ENCODE measurements around the gene ATP6V1C2. TPM values are rescaled to one million over a fixed set of nuclear protein-coding genes. Genes with fewer than 3 reads are reported as not detected.

Gene ATP6V1C2
- total RNA-seq, 1 experiment from 2014 or later, result 2.0 TPM

DNA sequence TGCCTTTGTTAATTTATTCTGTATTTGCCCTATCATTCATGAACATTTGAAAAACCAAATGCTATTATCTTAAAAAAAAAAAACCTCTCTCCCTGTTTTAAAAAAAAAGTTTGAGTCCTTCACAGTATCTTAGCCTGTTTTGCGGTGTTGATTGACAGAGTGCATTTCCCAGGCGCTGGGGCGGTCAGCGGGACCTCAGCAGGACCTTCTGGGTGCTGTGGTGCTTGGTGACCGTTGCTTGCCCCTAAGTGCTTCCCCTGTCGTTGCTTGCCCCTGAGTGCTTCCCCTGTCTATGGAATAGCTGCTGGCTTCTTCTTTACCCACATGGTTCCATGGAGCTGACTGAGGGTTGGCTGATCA is 12.1 kb downstream of the ATP6V1C2 start:
- H3K27me3 ChIP-seq (ENCODE audit: insufficient read depth, low read length), result no peaks in the 10 kb centered on the region
- no peak overlapping the region for H3K4me2 ChIP-seq (ENCODE audit: low read length)
- CTCF ChIA-PET, result no interaction called here
- POLR2A ChIA-PET, result no interaction called here
- H3K36me3 ChIP-seq (ENCODE audit: control insufficient read depth in 1 of 2, insufficient read depth in 2 of 2, low read length in 2 of 2), result no peaks in the 10 kb centered on the region
- no peaks in the 10 kb centered on the region for H3K79me2 ChIP-seq (ENCODE audit: insufficient read depth, low read length)
- no peaks in the 10 kb centered on the region for H3K4me1 ChIP-seq (ENCODE audit: control insufficient read depth in 1 of 2, insufficient read depth in 2 of 2, low read length in 2 of 2)
- TF ChIP-seq, protein P1, sequence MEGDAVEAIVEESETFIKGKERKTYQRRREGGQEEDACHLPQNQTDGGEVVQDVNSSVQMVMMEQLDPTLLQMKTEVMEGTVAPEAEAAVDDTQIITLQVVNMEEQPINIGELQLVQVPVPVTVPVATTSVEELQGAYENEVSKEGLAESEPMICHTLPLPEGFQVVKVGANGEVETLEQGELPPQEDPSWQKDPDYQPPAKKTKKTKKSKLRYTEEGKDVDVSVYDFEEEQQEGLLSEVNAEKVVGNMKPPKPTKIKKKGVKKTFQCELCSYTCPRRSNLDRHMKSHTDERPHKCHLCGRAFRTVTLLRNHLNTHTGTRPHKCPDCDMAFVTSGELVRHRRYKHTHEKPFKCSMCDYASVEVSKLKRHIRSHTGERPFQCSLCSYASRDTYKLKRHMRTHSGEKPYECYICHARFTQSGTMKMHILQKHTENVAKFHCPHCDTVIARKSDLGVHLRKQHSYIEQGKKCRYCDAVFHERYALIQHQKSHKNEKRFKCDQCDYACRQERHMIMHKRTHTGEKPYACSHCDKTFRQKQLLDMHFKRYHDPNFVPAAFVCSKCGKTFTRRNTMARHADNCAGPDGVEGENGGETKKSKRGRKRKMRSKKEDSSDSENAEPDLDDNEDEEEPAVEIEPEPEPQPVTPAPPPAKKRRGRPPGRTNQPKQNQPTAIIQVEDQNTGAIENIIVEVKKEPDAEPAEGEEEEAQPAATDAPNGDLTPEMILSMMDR (IDR thresholded peaks at IDR 0.05 in 2 of 3, conservative IDR thresholded peaks at IDR 0.05 in 1 of 3; ENCODE audit: borderline replicate concordance in 1 of 3, insufficient read depth in 1 of 3, low read depth in 2 of 3, low read length in 2 of 3), result no peak
- TF ChIP-seq EGR1 (IDR thresholded peaks at IDR 0.05; ENCODE audit: low read depth), result no peak
- TF ChIP-seq ZFX (IDR thresholded peaks at IDR 0.05), result no peak
- no peak for TF ChIP-seq EZH2phosphoT487 (IDR thresholded peaks at IDR 0.05; ENCODE audit: borderline replicate concordance)
- TF ChIP-seq ELF1 (IDR thresholded peaks at IDR 0.05; ENCODE audit: borderline replicate concordance, low read depth), result no peak
- TF ChIP-seq SIN3A (IDR thresholded peaks at IDR 0.05; ENCODE audit: low read depth), result no peak
- TF ChIP-seq EZH2 (IDR thresholded peaks at IDR 0.05), result no peak
- no peak for TF ChIP-seq SP1 (IDR thresholded peaks at IDR 0.05; ENCODE audit: low read depth)
- no TSS peak for BruUV-seq (replicated peaks)
- H3K9me2 ChIP-seq (ENCODE audit: insufficient read depth), result no peaks in the 10 kb centered on the region
- H3K9me3 ChIP-seq (ENCODE audit: control insufficient read depth in 1 of 2, insufficient read depth in 1 of 2, low read depth in 1 of 2, low read length in 2 of 2), result no peaks in the 10 kb centered on the region
- H3K4me3 ChIP-seq (replicated peaks in 1 of 2; ENCODE audit: low read depth in 1 of 2, low read length in 2 of 2), result no peak overlapping the region
- H2AFZ ChIP-seq (ENCODE audit: low read depth, low read length, poor library complexity, severe bottlenecking), result no peak overlapping the region
- DNase-seq (ENCODE audit: low read depth, low spot score) (no peak), ATAC-seq (no peak)
- intact Hi-C loops (cut with micrococcal nuclease), result no loop called here
- H3K9ac ChIP-seq (ENCODE audit: low read length), result no peak overlapping the region
- no peak overlapping the region for H3K27ac ChIP-seq (ENCODE audit: low read depth, low read length)
- H4K20me1 ChIP-seq (ENCODE audit: insufficient read depth), result no peaks in the 10 kb centered on the region
- RAD21 ChIA-PET (ENCODE audit: low non-redundant PET in 1 of 2, low total read pairs in 2 of 2, uncharacterized antibody in 2 of 2, unreplicated experiment in 2 of 2), result no interaction called here

DNA sequence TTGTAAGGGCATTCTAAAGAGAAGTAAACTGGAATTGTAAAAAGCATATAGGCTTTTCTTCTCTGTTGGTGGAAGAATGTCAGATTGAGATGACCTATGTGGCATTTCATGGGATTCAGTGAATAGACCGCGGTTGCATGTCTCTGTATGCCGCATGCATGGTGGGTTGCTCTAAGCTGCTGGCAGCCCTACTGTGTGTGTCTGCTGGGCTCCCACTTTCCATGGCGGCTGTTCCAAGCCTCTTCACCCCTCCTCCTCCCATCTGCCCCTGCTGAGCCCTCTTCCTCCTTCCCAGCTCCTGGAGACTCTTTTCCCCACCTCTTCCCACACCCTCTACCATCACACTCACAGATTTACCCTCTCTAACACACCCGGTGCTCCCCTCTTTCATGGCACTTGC is 12.6 kb downstream of the ATP6V1C2 start:
- no TSS peak for BruUV-seq (replicated peaks)
- Histone ChIP-seq H3K4me2 (ENCODE audit: low read length) (no peak overlapping the region), H3K9me2 (ENCODE audit: insufficient read depth) (no peaks in the 10 kb centered on the region), H3K9me3 (ENCODE audit: control insufficient read depth in 1 of 2, insufficient read depth in 1 of 2, low read depth in 1 of 2, low read length in 2 of 2) (no peaks in the 10 kb centered on the region), H3K27me3 (ENCODE audit: insufficient read depth, low read length) (no peaks in the 10 kb centered on the region), H4K20me1 (ENCODE audit: insufficient read depth) (no peaks in the 10 kb centered on the region), H3K4me3 (replicated peaks in 1 of 2; ENCODE audit: low read depth in 1 of 2, low read length in 2 of 2) (no peak overlapping the region), H3K9ac (ENCODE audit: low read length) (no peak overlapping the region), H3K79me2 (ENCODE audit: insufficient read depth, low read length) (no peaks in the 10 kb centered on the region), H3K4me1 (ENCODE audit: control insufficient read depth in 1 of 2, insufficient read depth in 2 of 2, low read length in 2 of 2) (no peaks in the 10 kb centered on the region), H2AFZ (ENCODE audit: low read depth, low read length, poor library complexity, severe bottlenecking) (no peak overlapping the region), H3K27ac (ENCODE audit: low read depth, low read length) (no peak overlapping the region), H3K36me3 (ENCODE audit: control insufficient read depth in 1 of 2, insufficient read depth in 2 of 2, low read length in 2 of 2) (no peaks in the 10 kb centered on the region)
- ChIA-PET CTCF (no interaction called here), POLR2A (interaction anchor here (0.6 kb wide), 1 partner anchor 8 kb away, joined by 3 read pairs; no protein-coding TSS in a partner anchor), RAD21 (ENCODE audit: low non-redundant PET in 1 of 2, low total read pairs in 2 of 2, uncharacterized antibody in 2 of 2, unreplicated experiment in 2 of 2) (no interaction called here)
- DNase-seq (ENCODE audit: low read depth, low spot score) (no peak), ATAC-seq (no peak)
- intact Hi-C loops (cut with micrococcal nuclease), result no loop called here
- TF ChIP-seq YY1 (IDR thresholded peaks at IDR 0.05; ENCODE audit: extremely low read depth, insufficient replicate concordance, low read depth, low read length) (no peak), ELF1 (IDR thresholded peaks at IDR 0.05; ENCODE audit: borderline replicate concordance, low read depth) (no peak), POLR2A (IDR thresholded peaks at IDR 0.05; ENCODE audit: borderline replicate concordance, extremely low read depth, insufficient read depth, insufficient read length) (no peak), SRF (IDR thresholded peaks at IDR 0.05; ENCODE audit: low read depth) (no peak), CBX3 (IDR thresholded peaks at IDR 0.05; ENCODE audit: low read depth) (no peak), EZH2phosphoT487 (IDR thresholded peaks at IDR 0.05; ENCODE audit: borderline replicate concordance) (no peak), ZNF274 (IDR thresholded peaks at IDR 0.05; ENCODE audit: low read depth, low read length) (no peak)
- TF ChIP-seq, protein P2, sequence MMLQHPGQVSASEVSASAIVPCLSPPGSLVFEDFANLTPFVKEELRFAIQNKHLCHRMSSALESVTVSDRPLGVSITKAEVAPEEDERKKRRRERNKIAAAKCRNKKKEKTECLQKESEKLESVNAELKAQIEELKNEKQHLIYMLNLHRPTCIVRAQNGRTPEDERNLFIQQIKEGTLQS (IDR thresholded peaks at IDR 0.05), result no peak
- TF ChIP-seq, protein P1 (IDR thresholded peaks at IDR 0.05 in 2 of 3, conservative IDR thresholded peaks at IDR 0.05 in 1 of 3; ENCODE audit: borderline replicate concordance in 1 of 3, insufficient read depth in 1 of 3, low read depth in 2 of 3, low read length in 2 of 3), result no peak
- TF ChIP-seq, protein P3, sequence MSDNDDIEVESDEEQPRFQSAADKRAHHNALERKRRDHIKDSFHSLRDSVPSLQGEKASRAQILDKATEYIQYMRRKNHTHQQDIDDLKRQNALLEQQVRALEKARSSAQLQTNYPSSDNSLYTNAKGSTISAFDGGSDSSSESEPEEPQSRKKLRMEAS (IDR thresholded peaks at IDR 0.05), result no peak

Measured in HCT116 (cell line).